PFSK-1 (cell line): ENCODE results near the gene CLCA4.

ENCODE experiments used
- FOXP2 ChIP-seq: optimal IDR thresholded peaks from 2 replicates; pipeline ENCODE3; 2011; ENCODE audit warnings: borderline replicate concordance, control low read depth, inconsistent platforms; ENCODE audit not compliant: insufficient read depth; ENCODE audit errors: extremely low read length, extremely low read depth
- POLR2AphosphoS5 ChIP-seq: IDR thresholded peaks from 2 replicates; pipeline ENCODE4 v1.6.1; 2012; ENCODE audit warnings: low read depth, mild to moderate bottlenecking, control low read depth, low read length, moderate library complexity
- REST ChIP-seq, 2 experiments: IDR thresholded peaks; 2 replicates each; pipeline versions ENCODE4 v1.6.1 to v1.8.0; 2011 to 2012; ENCODE audit warnings: low read depth in 2 of 2, low read length in 2 of 2, control low read depth in 1 of 2, inconsistent platforms in 1 of 2, mild to moderate bottlenecking in 1 of 2, moderate library complexity in 1 of 2; ENCODE audit not compliant: insufficient read depth in 1 of 2
- SIN3A ChIP-seq: IDR thresholded peaks from 2 replicates; pipeline ENCODE4 v1.6.1; 2012; ENCODE audit warnings: mild to moderate bottlenecking, low read length, moderate library complexity, borderline replicate concordance; ENCODE audit not compliant: insufficient read depth
- TAF1 ChIP-seq: IDR thresholded peaks from 2 replicates; pipeline ENCODE4 v1.6.1; 2012; ENCODE audit warnings: low read length, control low read depth, borderline replicate concordance; ENCODE audit not compliant: insufficient read depth

Gene CLCA4

GRCh38 chr1:86621286-86621685, 74.4 kb downstream of the CLCA4 start:
- TF ChIP-seq POLR2AphosphoS5 (no peak), TAF1 (no peak), FOXP2 (no peak), REST (IDR thresholded peaks at IDR 0.05; ENCODE audit: insufficient read depth in 1 of 2, low read depth in 2 of 2, low read length in 2 of 2) (no peak), SIN3A (no peak)
